CD14-positive monocyte (primary cell): ENCODE data around the gene STYXL2. TPM values are rescaled to one million over a fixed set of nuclear protein-coding genes. Genes with fewer than 3 reads are reported as not detected.

Experiments
- DNase-seq, 3 donors: peaks; one replicate each; pipeline ENCODE4 v3.0.0-alpha.2; 2011 to 2022
- H2AFZ ChIP-seq: 2 replicates; pipeline ENCODE4 v1.6.0; 2012; ENCODE audit warnings: mild to moderate bottlenecking, low read depth, low read length, inconsistent platforms; ENCODE audit not compliant: insufficient read depth, poor library complexity, severe bottlenecking
- H3K27ac ChIP-seq, 2 donors: 1 replicate in 1 of 2; 2 replicates in 1 of 2; pipeline ENCODE4 v1.5.1; 2012 to 2013; ENCODE audit warnings: low read length in 2 of 2, control low read depth in 1 of 2, inconsistent platforms in 1 of 2, low read depth in 1 of 2, mild to moderate bottlenecking in 1 of 2
- H3K27me3 ChIP-seq, 2 donors: one replicate each; pipeline versions ENCODE4 v1.6.0 to v1.6.1; 2011 to 2013; ENCODE audit warnings: low read length in 2 of 2; ENCODE audit not compliant: control insufficient read depth in 2 of 2, insufficient read depth in 2 of 2
- H3K36me3 ChIP-seq, 2 donors: replicated peaks in 1 of 2; 1 replicate in 1 of 2; 2 replicates in 1 of 2; pipeline versions ENCODE4 v1.5.1 to v1.6.1; 2012 to 2013; ENCODE audit warnings: low read length in 2 of 2, control low read depth in 1 of 2, inconsistent platforms in 1 of 2, mild to moderate bottlenecking in 1 of 2; ENCODE audit not compliant: insufficient read depth in 2 of 2, control insufficient read depth in 1 of 2
- H3K4me1 ChIP-seq, 2 donors: 1 replicate in 1 of 2; 2 replicates in 1 of 2; pipeline versions ENCODE4 v1.5.1 to v1.6.1; 2012 to 2013; ENCODE audit warnings: low read length in 2 of 2, control low read depth in 1 of 2, inconsistent platforms in 1 of 2, mild to moderate bottlenecking in 1 of 2, moderate library complexity in 1 of 2; ENCODE audit not compliant: insufficient read depth in 2 of 2, control insufficient read depth in 1 of 2
- H3K4me2 ChIP-seq: replicated peaks from 2 replicates; pipeline ENCODE3; 2012; ENCODE audit warnings: low read length, moderate library complexity, mild to moderate bottlenecking; ENCODE audit not compliant: poor library complexity, severe bottlenecking; ENCODE audit errors: extremely low read depth
- H3K4me3 ChIP-seq, 3 experiments: fragments of 200-600 bp in 1 of 3; sonication (generic) in 1 of 3; replicated peaks in 1 of 3; 1 replicate in 2 of 3; 2 replicates in 1 of 3; pipeline ENCODE4 v1.5.1; 2011 to 2013; ENCODE audit warnings: low read length in 3 of 3, mild to moderate bottlenecking in 3 of 3, control low read depth in 2 of 3, low read depth in 2 of 3, inconsistent platforms in 1 of 3, moderate library complexity in 1 of 3
- H3K79me2 ChIP-seq: 2 replicates; pipeline ENCODE4 v1.6.0; 2012; ENCODE audit warnings: mild to moderate bottlenecking, control low read depth, inconsistent platforms, low read length, moderate library complexity; ENCODE audit not compliant: insufficient read depth
- H3K9ac ChIP-seq: 2 replicates; pipeline ENCODE4 v1.6.0; 2017; ENCODE audit warnings: low read length, mild to moderate bottlenecking; ENCODE audit not compliant: insufficient read depth, poor library complexity, severe bottlenecking
- H3K9me3 ChIP-seq, 2 donors: replicated peaks in 1 of 2; 1 replicate in 1 of 2; 2 replicates in 1 of 2; pipeline versions ENCODE4 v1.5.1 to v1.6.1; 2012 to 2013; ENCODE audit warnings: low read length in 2 of 2, control low read depth in 1 of 2; ENCODE audit not compliant: control insufficient read depth in 1 of 2, insufficient read depth in 1 of 2
- H4K20me1 ChIP-seq: 2 replicates; pipeline ENCODE4 v1.6.0; 2012; ENCODE audit warnings: mild to moderate bottlenecking, low read length, control low read depth, moderate library complexity; ENCODE audit not compliant: insufficient read depth
- H3K27ac Mint-ChIP-seq, 7 donors: one replicate each; pipeline ENCODE4 v1.8.0; 2020; ENCODE audit warnings: mild to moderate bottlenecking in 7 of 7, mixed read lengths in 7 of 7, moderate library complexity in 6 of 7, inconsistent platforms in 2 of 7
- H3K27me3 Mint-ChIP-seq, 3 donors: one replicate each; pipeline ENCODE4 v1.8.0; 2021 to 2022; ENCODE audit warnings: low read depth in 3 of 3, mild to moderate bottlenecking in 3 of 3, mixed read lengths in 3 of 3, moderate library complexity in 3 of 3, inconsistent platforms in 1 of 3
- H3K36me3 Mint-ChIP-seq, 2 donors: one replicate each; pipeline ENCODE4 v1.8.0; 2020; ENCODE audit warnings: mixed read lengths in 2 of 2, inconsistent platforms in 1 of 2, mild to moderate bottlenecking in 1 of 2
- H3K4me1 Mint-ChIP-seq: one replicate; pipeline ENCODE4 v1.8.0; 2020; ENCODE audit warnings: mild to moderate bottlenecking, mixed read lengths
- H3K4me3 Mint-ChIP-seq, 2 donors: one replicate each; pipeline ENCODE4 v1.8.0; 2020; ENCODE audit warnings: mild to moderate bottlenecking in 2 of 2, mixed read lengths in 2 of 2, moderate library complexity in 1 of 2
- H3K9me3 Mint-ChIP-seq, 7 donors: one replicate each; pipeline ENCODE4 v1.8.0; 2020 to 2022; ENCODE audit warnings: mixed read lengths in 7 of 7, mild to moderate bottlenecking in 6 of 7, moderate library complexity in 6 of 7, inconsistent platforms in 2 of 7
- CTCF ChIP-seq: fragments of 200-600 bp; IDR thresholded peaks from one replicate; pipeline ENCODE4 v1.8.0; 2022; ENCODE audit warnings: antibody characterized with exemption, mild to moderate bottlenecking
- WGBS: methylation state at CpG from one replicate; pipeline ENCODE4 v1.1.5; 2013; ENCODE audit warnings: missing lambda C conversion rate; ENCODE audit not compliant: insufficient coverage; 5-methylcytosine and 5-hydroxymethylcytosine counted together
- intact Hi-C, 2 donors: fragments of 100-400 bp; cut with micrococcal nuclease; formaldehyde crosslinking; loops; one replicate each; pipeline versions ENCODE4 v1.15.0 to v1.15.1; 2023
- polyA plus RNA-seq, 3 donors: library from polyadenylated mRNA; depleted of rRNA in 1 of 3; unstranded in 2 of 3; stranded (reverse) in 1 of 3; fragments of 300-500 nt in 2 of 3; fragments of >200 nt in 1 of 3; fragmentation: Illumina TruSeq in 2 of 3; gene quantifications; 1 replicate in 2 of 3; 2 replicates in 1 of 3; pipeline ENCODE4 v1.2.3, GENCODE V29; 2012 to 2021

The STYXL2 gene
- polyA plus RNA-seq, 3 donors, result not detected

DNA sequence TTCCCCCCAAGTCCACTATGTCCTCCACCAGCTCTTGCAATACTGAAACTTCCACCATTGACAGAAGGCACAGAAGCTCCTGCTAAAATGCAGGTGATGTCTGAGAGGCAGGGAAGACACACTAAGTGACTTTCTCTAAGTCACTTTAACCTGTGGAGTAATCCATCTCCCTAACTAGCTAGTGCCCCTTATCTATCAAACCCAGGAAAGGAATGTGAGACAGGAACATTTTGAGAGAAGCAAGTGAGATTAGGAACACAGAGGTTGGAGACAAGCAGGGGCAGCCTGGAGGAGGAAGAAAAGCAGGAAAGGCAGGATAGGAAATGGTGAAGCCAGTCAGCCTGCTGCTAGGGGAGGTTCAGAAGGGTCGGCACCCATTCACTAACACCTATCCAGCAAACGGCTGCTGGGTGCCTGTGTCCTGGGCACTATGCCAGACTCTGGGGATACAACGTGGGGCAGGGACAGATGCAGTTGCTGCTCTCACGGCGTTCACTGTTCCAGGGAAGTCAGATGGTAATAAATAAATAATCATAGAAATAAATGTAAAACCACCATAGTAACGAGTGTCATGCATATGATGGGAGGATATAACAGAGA, 10.7 kb upstream of the STYXL2 start:
- TF ChIP-seq CTCF, result no peak
- no peak for DNase-seq
- Mint-ChIP-seq H3K4me3 (no peak overlapping the region), H3K36me3 (no peaks in the 10 kb centered on the region), H3K27ac (no peak overlapping the region), H3K9me3 (peaks cover 0 to 3% (median 0%) of the 10 kb centered on the region in 7 donors), H3K4me1 (no peaks in the 10 kb centered on the region), H3K27me3 (peaks cover 0 to 9% (median 2%) of the 10 kb centered on the region in 3 donors)
- Histone ChIP-seq H3K4me1 (peaks cover 11 to 13% of the 10 kb centered on the region in 2 donors), H2AFZ (peak overlapping the region; percentile 71), H4K20me1 (no peaks in the 10 kb centered on the region), H3K9ac (no peak overlapping the region), H3K79me2 (no peaks in the 10 kb centered on the region), H3K9me3 (no peaks in the 10 kb centered on the region), H3K4me3 (peak overlapping the region in 1 of 3 experiments; percentile 43), H3K27me3 (no peaks in the 10 kb centered on the region), H3K36me3 (no peaks in the 10 kb centered on the region), H3K4me2 (peak overlapping the region; percentile 47), H3K27ac (no peak overlapping the region)
- WGBS, result 75% methylated on average over 1 of the region's 6 CpGs
- intact Hi-C loops, result no loop called here

DNA sequence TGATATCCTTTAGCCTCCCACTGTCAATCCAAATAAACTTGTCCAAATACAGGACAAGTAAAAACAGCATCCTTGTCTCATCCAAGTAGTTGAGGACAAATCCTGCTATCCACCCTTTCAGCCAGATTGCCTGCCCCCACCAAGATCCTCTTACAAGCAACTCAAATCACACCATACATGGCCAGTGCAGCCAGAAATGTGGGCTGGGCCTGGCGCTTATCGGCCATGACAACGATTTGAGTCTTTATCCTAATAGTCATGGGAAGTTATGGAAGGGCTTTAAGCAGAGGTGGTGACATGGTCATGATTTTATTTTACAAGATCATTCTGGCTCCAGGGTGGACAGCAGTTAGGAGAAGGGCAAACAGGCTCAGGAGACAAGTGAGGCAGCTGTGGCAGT, 10.0 kb upstream of the STYXL2 start:
- DNase-seq, result no peak
- no peaks in the 10 kb centered on the region for H4K20me1 ChIP-seq
- H3K36me3 Mint-ChIP-seq, result no peaks in the 10 kb centered on the region
- H3K4me3 Mint-ChIP-seq, result no peak overlapping the region
- H3K36me3 ChIP-seq, result no peaks in the 10 kb centered on the region
- no peak overlapping the region for H3K4me2 ChIP-seq
- no peaks in the 10 kb centered on the region for H3K4me1 Mint-ChIP-seq
- H3K27me3 Mint-ChIP-seq, result peaks cover 0 to 9% (median 3%) of the 10 kb centered on the region in 3 donors
- H3K4me3 ChIP-seq, result no peak overlapping the region
- TF ChIP-seq CTCF, result no peak
- H3K79me2 ChIP-seq, result no peaks in the 10 kb centered on the region
- H3K9ac ChIP-seq, result no peak overlapping the region
- H3K27ac ChIP-seq, result no peak overlapping the region
- WGBS, result no CpG with 5 or more reads among the region's 3 CpGs
- no peak overlapping the region for H3K27ac Mint-ChIP-seq
- no peak overlapping the region for H2AFZ ChIP-seq
- H3K27me3 ChIP-seq, result no peaks in the 10 kb centered on the region
- no peaks in the 10 kb centered on the region for H3K9me3 ChIP-seq
- peaks cover 0 to 3% (median 0%) of the 10 kb centered on the region in 7 donors for H3K9me3 Mint-ChIP-seq
- intact Hi-C loops, result no loop called here
- H3K4me1 ChIP-seq, result peaks cover 11 to 13% of the 10 kb centered on the region in 2 donors
